ENCODE results near the gene TXN.

DNA sequence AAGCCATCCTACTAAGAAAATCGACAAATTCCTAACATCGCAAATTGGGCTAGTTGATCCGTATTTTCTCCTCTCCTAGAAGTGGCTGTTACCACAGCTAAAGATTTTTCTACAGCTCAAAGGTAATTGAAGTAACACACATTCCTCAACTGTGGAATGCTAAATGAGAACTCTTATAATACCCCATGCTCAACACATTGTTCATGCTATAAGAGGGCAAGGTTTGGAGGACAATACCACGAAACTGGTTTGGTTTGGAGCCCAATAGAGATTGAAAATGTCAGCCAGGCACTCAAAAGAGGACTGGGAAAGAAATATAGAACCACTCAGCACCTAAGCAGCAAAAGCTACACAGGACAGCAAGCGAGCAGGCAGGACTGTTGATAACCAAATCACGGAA is 10.1 kb downstream of the TXN start:
- TF ChIP-seq SUZ12 (IDR thresholded peaks at IDR 0.05) (no peak), FOXM1 (IDR thresholded peaks at IDR 0.05; ENCODE audit: borderline replicate concordance) (no peak), HDGF (IDR thresholded peaks at IDR 0.05; ENCODE audit: borderline replicate concordance) (no peak)
